ENCODE measurements around the gene NRTN. TPM values are rescaled to one million over a fixed set of nuclear protein-coding genes. Genes with fewer than 3 reads are reported as not detected.

The NRTN gene
- total and polyA plus RNA-seq, 2 of the 13 experiments (the other 11 are each of a cell fraction or from before 2014, with no cell fraction given), result 4.1 to 5.3 TPM

GRCh38 chr19:5809053-5809452 is 4.2 kb downstream of the NRTN start (continued):
- TF ChIP-seq ATF4 (CRISPR knock-in tag; IDR thresholded peaks at IDR 0.05), result peak in 1 of 2 experiments; percentile 92; a peak in 2 of 4 replicates
- peak; percentile 95 for TF ChIP-seq ZFP90 (CRISPR knock-in tag; IDR thresholded peaks at IDR 0.05; ENCODE audit: borderline replicate concordance)
- TF ChIP-seq ZBTB20 (CRISPR knock-in tag; IDR thresholded peaks at IDR 0.05; ENCODE audit: borderline replicate concordance, low read depth), result no peak
- TF ChIP-seq CEBPB (IDR thresholded peaks at IDR 0.05; ENCODE audit: borderline replicate concordance, low read depth, low read length), result peak; percentile 92
- TF ChIP-seq ZBTB40 (IDR thresholded peaks at IDR 0.05), result no peak
- no peak for TF ChIP-seq ZBTB40 (CRISPR knock-in tag; IDR thresholded peaks at IDR 0.05)
- peak; percentile 84 for TF ChIP-seq CEBPG (CRISPR knock-in tag; IDR thresholded peaks at IDR 0.05)
- peak; percentile 37; the same call in 1 of the 2 replicates for TF ChIP-seq ZNF350 (CRISPR knock-in tag; IDR thresholded peaks at IDR 0.05; ENCODE audit: borderline replicate concordance, low read depth)
- TF ChIP-seq MXD3 (CRISPR knock-in tag; IDR thresholded peaks at IDR 0.05), result no peak
